Ovary (tissue), 3 donors: ENCODE results near the gene ZDHHC22.

Experiments used
- CTCF ChIP-seq, 3 donors: fragments of 450-650 bp in 2 of 3; fragments of 200-600 bp in 1 of 3; IDR thresholded peaks; one replicate each; pipeline versions ENCODE4 v1.5.1 to v1.8.0; 2016 to 2022; ENCODE audit warnings: antibody characterized with exemption in 3 of 3, mild to moderate bottlenecking in 1 of 3
- EP300 ChIP-seq: sonication (generic); formaldehyde crosslinking; IDR thresholded peaks from one replicate; pipeline ENCODE4 v1.6.1; 2017; ENCODE audit warnings: antibody characterized with exemption
- POLR2A ChIP-seq: fragments of 450-650 bp; IDR thresholded peaks from one replicate; pipeline ENCODE4 v1.6.1; 2017; ENCODE audit warnings: antibody characterized with exemption, mild to moderate bottlenecking, moderate library complexity
- donor health status: DM: no; HTN: no; CAD: no.

- TF ChIP-seq CTCF (IDR thresholded peaks at IDR 0.05), result no peak
- TF ChIP-seq POLR2A, result no peak
- no peak for TF ChIP-seq EP300
These were observed 27.9 kb downstream of the ZDHHC22 start for GRCh38 chr14:77113644-77114043.
